GM18858 (cell line): ENCODE measurements around the gene FAM24B.
"Not testable (repeated sequence)": the region's sequence is repeated elsewhere in the genome, so short reads cannot be mapped to it uniquely, and the experiment has no call there.

Source experiments
- ATAC-seq: cut with Tn5 transposase; IDR thresholded peaks from one replicate; pipeline ENCODE4 v1.9.1; 2021; ENCODE audit not compliant: unreplicated experiment

Gene FAM24B

GRCh38 chr10:122859527-122859926, 19.9 kb downstream of the FAM24B start:
- ATAC-seq, result no peak

GRCh38 chr10:122858042-122858441, 21.3 kb downstream of the FAM24B start:
- not testable (repeated sequence) for ATAC-seq

GRCh38 chr10:122856902-122857301, 22.5 kb downstream of the FAM24B start:
- no peak for ATAC-seq

GRCh38 chr10:122855745-122856144, 23.6 kb downstream of the FAM24B start:
- ATAC-seq, result no peak

GRCh38 chr10:122854648-122855047, 24.7 kb downstream of the FAM24B start:
- no peak for ATAC-seq

- ATAC-seq, result no peak
Measured at GRCh38 chr10:122853665-122854313, 25.6 kb downstream of the FAM24B start.

- ATAC-seq, result no peak
Measured at GRCh38 chr10:122852261-122852660, 27.1 kb downstream of the FAM24B start.

- no peak for ATAC-seq
Measured at GRCh38 chr10:122850705-122851640, 28.4 kb downstream of the FAM24B start.

GRCh38 chr10:122849900-122850605, 29.3 kb downstream of the FAM24B start:
- ATAC-seq, result no peak

- ATAC-seq, result no peak
Measured at GRCh38 chr10:122849090-122849489, 30.3 kb downstream of the FAM24B start.

GRCh38 chr10:122847782-122848604, 31.4 kb downstream of the FAM24B start:
- ATAC-seq, result no peak

- no peak for ATAC-seq
Measured at GRCh38 chr10:122845783-122846332, 33.5 kb downstream of the FAM24B start, which contains the start of gene CUZD1. Gene CUZD1, minus strand, starts transcription at chr10:122845857. Its CDS starts 14 bp downstream, at chr10:122845843.

- ATAC-seq, result no peak
Measured at GRCh38 chr10:122844146-122844545, 35.2 kb downstream of the FAM24B start.

GRCh38 chr10:122841569-122841968, 37.8 kb downstream of the FAM24B start:
- no peak for ATAC-seq

- ATAC-seq, result no peak
Measured at GRCh38 chr10:122839505-122839904, 39.9 kb downstream of the FAM24B start.

GRCh38 chr10:122838880-122839279, 40.5 kb downstream of the FAM24B start:
- no peak for ATAC-seq

GRCh38 chr10:122835908-122836307, 43.5 kb downstream of the FAM24B start:
- no peak for ATAC-seq

- no peak for ATAC-seq
Measured at GRCh38 chr10:122830965-122831353, 48.4 kb downstream of the FAM24B start.

- ATAC-seq, result no peak
Measured at GRCh38 chr10:122830273-122830964, 49.0 kb downstream of the FAM24B start.

GRCh38 chr10:122829454-122829853, 49.9 kb downstream of the FAM24B start:
- ATAC-seq, result no peak
